ENCODE measurements around the gene NEU1.
"Not testable (repeated sequence)": the region's sequence is repeated elsewhere in the genome, so short reads cannot be mapped to it uniquely, and the experiment has no call there.

NEU1 gene

DNA sequence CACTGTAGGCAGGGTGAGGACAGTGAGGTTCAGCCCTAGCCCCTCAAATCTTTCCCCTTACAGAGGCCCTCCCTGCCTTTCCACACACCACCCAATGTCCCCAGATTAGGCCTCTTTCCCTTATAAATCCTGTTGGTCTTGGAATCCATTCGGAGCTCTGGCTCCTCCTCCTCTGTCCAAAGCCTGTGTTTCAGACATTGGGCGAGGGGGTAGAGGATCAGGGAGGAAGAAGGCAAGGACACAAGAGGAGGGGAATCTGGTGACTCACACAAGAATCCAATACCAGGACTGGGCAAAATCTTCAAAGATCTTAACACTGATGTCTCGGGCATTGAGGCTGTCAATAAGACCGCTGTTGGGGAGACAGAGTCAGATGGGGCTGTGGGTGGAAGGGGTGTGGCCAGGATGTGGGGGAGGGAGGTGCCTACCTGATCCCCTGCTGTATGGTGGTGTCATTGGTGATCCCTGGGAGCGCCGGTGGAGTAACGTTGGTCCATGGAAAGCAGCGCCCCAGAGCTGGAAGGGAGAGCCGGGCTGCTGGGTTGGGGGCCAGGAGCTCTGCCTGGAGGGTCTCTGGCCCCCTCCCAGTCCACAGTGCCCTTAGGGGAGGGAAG lies 8.5 kb upstream of the NEU1 start:
- DNase-seq, result no peak

DNA sequence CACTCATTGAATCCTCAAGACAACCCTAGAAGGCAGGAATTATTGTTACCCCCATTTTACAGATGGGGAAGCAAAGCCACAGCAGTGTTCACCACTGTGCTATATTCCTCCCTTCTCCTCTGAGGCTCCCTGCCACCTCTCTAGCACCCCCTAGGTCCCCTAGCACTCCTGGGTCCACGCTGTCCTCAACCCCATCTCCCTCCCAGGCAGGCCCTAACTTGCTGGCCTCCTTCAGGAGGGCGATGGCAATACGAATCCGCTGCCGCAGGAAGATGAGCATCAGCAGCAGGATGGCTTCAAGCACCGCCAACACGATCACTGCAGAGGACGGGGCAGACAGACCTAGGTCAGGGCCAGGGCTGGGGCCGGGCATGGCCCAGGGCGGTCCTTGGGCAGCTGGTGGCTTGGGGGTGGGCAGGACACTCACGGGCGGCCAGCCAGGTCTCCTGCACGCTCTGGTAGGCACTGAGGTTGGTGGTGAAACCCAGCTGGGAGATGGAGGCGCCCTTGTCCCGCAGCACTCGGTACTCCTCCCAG lies 7.8 kb upstream of the NEU1 start:
- no peak for DNase-seq

DNA sequence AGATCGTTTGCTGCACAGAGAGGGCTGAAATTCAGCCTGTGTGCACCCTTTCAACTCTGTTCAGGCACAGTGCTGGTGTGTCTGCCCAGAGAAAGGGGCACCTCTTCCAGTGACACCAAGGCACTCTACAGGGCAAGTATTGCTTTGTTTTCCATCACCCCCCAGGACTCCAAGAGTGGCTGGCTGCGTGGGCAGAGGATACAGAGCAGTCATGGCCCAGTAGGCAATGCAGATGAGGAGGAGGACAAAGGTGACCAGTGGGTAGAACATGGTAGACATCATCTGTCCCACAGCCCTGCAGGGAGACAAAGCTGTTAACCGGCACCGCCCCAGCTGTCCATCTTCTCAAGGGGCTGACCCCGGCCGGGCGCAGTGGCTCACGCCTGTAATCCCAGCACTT lies 6.7 kb upstream of the NEU1 start:
- DNase-seq, result no peak

DNA sequence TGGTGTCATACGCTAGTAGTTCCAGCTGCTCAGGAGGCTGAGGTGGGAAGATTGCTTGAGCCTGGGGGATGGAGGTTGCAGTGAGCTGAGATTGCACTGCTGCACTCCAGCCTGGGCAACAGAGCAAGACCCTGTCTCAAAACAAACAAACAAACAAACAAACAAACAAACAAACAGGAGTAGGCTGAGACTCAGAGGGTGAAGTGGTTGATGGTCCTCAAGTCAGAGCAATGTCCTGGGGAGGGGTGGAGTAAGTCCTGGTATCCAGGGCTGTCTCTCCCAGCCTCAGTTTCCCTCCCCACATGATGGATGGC lies 6.0 kb upstream of the NEU1 start:
- not testable (repeated sequence) for DNase-seq

DNA sequence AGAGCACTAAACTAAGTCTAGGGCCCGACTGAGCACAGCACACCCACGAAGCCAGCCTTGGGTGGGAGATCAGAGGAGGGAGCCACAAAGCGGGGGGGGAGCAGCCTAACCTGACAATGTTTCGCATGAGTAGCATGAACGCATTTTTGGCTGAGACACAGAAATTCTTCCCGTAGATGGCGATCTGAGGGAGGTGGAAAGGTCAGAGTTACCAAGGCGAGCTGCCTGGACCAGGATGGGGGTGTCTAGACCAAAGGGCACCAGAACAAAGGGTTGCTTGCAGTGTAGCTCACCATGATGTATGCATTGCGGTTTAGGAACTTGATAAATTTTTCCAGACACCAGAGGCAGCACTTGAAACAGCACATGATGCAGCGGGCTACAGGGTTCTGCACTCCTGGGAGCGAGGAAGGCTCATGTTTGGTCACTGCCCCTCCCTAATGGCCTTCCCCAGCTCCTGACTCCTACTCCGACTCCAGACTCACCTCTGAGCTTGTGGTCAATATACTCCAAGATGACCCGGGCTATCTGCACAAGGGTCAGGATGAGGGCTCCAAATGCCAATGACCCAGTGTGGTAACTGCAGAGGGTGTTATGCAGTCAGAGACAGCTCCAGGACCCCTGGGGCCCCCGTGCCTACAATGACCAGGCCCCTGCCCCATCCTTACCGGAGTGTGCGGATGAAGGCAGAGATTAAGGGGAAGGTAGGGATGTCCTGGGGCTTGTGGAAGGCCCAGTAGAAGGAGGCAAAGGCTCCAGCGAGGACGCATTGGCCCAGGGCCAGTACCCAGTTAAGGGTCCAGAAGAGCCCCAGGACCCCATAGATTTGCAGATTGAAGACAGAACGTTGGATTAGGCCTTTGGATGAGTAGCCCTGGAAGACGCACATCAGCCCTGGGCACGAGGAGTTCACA lies 2.8 kb upstream of the NEU1 start:
- no peak for DNase-seq

DNA sequence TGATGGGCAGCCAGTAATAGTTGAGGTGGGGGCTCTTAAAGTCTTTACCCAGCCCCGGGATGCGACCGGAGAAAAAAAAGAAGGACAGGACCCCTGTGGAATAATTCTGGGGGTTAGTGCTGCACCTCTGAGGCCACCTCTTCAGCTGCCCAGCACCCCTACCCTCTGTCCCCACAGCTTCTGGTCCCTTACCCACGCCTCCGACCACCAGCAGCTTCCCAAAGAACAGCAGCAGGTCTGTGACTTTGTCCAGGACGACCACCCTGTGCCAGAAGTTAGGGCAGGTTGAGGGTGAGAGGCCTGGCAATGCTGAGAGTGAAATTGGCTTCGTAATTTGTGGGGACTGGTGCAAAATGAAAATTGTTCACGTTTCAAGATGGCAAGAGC lies 2.2 kb upstream of the NEU1 start:
- DNase-seq, result no peak

DNA sequence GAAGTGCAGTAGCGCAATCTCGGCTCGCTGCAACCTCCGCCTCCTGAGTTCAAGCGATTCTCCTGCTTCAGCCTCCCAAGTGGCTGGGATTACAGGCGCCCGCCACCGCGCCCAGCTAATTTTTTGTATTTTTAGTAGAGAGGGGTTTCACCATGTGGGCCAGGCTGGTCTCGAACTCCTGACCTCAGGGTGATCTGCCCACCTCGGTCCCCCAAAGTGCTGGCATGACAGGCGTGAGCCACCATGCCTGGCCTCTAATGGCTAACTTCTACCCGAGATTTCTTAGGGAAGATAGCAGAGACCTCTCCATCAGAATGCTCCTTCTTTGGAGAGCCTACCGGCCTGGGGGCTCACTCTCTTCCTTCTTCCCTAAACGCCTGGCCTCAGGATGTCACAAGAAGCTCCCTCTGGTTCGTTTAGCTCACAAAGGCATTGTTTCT lies 1.5 kb upstream of the NEU1 start:
- not testable (repeated sequence) for DNase-seq

DNA sequence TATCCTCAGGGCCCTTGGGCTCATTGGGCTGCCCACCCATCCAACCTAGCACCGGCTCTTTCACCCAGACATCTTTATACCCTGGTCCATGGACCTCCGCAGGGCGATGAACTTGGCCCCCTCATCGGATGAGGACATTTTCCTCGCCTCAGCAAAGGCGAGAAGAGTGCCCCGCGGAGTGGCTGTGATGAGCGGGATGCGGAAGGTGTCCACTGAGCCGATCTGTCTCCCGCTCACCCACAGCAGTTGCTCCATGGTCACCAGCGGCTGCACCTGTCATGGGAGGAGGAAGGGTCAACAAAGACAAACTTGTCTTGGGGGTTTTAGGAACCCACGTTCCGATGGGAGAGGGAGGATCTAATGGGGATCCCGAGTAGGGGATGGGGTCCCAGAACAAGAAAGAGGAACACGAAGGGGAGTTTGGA lies 690 bp downstream of the NEU1 start:
- no peak for DNase-seq

DNA sequence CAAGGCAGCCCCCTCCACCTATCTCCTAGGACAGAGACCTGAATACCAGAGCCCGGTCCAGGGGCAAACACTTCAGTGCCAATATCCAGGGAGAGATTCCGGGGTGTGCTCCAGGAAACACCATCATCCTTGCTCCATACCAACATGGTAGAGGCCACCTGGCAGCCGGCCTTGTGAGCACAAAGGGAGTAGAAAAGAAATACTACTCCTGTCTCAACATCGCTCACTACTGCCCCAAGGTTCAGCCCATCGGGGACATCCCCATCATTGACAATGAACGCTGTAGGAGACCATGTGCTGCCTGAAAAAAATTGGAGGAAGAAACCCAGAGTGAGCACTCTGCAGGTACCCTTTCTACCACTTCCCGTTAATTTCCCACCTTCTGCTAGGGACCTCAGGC lies 1.5 kb downstream of the NEU1 start:
- DNase-seq, result no peak

DNA sequence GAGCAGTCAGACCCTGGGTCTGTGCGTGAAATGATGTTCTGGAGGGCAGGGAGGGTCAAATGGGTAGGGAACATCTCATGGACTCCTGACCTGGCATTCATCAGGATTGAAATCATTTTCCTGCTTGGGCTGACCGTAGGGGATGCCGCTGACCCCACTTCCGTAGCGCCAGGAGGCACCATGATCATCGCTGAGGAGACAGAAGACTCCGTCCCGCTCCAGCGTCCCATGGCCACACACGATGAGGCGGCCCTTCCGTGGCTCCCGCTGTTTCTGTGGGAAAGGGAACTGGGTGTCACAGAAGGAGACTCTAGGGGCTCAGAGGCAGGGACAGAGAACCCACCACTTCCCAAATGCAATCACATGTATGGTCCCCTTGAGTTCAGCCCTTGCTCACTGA lies 2.3 kb downstream of the NEU1 start:
- DNase-seq, result no peak

DNA sequence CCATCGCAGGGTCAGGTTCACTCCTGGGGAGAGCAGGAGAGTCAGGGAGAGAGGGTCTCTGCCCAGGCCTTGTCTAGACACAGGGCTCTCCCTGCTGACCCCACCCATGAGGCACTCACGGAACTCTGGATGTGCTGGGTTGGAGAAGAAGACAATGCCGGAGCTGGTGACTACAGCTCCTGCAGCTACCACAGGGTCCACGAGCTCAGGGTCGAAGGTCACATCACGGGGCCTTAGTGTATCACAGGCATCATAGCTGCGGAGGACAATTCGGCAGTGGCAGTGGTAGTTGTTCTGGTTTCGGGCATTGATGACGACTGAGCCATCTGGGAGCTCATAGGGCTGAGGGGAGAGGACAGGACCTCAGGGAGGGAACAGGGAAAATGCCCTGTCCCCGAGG lies 2.7 kb downstream of the NEU1 start:
- no peak for DNase-seq

DNA sequence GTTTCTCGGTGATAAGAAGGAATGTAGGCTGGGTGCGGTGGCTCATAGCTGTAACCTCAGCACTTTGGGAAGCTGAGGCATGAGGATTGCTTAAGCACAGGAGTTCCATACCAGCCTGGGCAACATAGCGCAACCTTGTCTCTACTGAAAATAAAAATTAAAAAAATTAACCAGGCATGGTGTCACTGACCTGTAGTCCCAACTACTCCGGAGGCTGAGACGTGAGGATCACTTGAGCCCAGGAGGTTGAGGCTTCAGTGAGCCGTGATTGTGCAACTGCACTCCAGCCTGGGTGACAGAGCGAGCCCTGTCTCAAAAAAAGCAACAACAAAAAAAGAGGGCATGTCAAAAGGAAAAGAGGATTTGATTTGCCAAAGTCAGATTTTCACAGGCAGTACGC lies 3.9 kb downstream of the NEU1 start:
- DNase-seq, result no peak

DNA sequence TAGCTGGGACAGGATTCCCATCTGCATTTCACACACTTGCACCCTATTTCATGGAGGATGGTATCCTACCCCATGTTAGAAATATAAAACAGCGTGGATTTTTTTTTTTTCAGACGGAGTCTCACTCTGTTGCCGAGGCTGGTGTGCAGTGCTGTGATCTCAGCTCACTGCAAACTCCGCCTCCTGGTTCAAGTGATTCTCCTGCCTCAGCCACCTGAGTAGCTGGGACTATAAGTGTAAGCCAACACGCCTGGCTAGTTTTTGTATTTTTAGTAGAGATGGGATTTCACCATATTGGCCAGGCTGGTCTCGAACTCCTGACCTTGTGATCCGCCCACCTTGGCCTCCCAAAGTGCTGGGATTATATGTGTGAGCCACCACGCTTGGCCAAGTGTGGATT lies 4.8 kb downstream of the NEU1 start:
- not testable (repeated sequence) for DNase-seq

DNA sequence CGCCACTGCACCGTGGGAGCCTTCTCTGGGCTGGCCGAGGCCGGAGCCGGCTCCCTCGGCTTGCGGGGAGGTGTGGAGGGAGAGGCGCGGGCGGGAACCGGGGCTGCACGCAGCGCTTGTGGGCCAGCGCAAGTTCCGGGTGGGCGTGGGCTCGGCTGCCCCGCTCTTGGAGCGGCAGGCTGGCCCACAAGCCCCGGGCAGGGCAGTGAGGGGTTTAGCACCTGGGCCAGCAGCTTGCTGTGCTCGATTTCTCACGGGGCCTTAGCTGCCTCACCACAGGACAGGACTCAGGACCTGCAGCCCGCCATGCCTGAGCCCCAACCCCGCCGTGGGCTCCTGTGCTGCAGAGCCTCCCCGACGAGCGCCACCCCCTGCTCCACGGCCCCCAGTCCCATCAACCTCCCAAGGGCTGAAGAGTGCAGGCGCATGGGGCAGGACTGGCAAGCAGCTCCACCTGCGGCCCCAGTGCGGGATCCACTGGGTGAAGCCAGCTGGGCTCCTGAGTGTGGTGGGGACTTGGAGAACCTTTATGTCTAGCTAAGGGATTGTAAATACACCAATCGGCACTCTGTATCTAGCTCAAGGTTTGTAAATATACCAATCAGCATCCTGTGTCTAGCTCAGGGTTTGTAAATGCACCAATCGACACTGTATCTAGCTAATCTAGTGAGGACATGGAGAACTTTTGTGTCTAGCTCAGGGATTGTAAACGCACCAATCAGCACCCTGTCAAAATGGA lies 10.5 kb downstream of the NEU1 start:
- DNase-seq, result not testable (repeated sequence)

DNA sequence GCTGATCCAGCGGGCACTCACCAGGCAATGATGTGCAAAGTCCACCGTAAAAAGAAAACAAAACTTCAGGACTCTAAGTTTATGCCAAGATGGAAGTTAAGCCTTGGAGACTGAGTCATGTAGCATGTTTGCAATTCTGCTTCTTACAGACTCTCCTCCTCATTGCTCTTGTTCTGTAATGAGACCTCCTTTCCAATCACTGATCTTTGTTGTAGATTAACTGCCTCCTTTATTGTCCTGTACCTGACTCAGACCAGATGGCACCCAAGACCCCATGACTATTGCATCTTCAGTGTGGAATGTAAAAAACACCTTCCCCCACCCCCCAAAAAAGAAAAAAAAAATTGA lies 11.2 kb downstream of the NEU1 start:
- DNase-seq, result no peak

DNA sequence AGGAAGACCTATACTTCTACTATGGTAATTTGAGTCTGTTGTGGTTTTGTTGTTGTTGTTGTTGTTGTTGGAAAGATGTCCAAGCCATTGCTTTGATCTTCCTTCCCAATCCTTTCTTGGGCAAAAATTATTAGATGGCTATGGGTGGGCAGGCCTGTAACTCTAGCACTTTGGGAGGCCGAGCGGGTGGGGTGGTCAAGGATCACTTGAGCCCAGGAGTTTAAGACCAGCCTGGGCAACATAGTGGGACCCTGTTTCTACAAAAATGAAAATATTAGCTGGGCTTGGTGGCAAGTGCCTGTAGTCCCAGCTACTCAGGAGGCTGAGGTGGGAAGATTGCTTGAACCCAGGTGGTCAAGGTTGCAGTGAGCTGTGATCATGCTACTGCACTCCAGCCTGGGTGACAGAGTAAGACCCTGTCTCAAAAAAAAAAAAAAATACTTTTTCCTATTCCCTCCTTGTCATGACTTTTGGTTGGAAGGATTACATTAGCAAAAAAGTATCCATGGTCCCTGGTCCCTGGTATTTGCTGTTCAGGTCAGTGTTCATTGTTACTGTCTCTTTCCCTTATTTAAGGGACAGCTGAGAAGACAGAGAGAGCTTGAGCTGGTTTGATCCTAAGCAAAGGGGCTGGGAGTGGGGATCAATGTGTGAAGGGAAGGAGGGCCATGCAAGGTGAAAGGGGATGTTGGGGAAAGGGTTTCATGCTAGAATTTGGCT lies 11.7 kb downstream of the NEU1 start:
- DNase-seq, result no peak

DNA sequence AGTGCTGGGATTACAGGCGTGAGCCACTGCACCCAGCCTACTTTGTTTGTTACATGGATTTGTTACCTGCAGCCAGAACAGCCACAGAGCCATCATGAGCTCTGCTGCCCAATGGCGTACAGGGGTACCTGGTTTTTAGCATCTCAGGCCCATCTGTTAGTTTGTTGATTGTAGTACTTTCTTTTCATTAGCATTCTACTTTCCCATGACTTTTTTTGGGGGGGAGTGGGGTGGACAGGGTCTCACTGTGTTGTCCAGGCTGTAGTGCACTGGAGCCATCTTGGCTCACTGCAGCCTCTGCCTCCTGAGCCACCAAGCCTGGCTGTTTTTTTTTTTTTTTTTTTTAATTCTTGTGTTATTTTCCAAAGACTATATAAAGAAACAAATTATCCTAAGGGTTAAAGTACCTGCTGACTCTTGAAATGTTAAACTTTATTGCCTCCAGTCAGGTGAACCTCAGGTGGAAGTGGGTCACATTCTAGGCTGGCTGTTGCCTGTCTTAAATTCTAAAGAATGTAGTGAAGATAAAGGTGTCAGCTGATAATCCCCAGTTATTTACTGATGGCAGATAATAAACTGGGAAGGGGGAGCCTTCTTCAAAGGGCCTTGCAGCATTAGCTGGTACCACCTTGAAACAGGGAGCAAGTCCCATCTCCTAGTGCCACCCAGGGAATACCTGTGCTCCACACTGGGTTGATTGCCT lies 15.2 kb downstream of the NEU1 start:
- no peak for DNase-seq

DNA sequence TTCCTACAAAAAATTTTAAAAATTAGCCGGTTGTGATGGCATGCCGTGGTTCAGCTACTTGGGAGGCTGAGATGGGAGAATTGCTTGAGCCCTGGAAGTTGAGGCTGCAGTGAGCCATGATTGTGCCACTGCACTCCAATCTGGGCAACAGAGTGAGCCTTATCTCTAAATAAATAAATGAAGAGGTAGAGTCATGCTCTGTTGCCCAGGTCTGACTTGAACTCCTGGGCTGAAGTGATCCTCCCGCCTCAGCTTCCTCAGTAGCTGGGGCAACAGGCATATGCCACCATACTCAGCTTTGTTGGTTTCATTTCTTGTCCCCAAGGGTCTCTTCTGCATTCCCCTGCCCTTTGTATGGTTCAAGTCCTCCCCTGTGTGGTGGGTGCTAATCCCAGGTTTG lies 18.1 kb downstream of the NEU1 start:
- no peak for DNase-seq

DNA sequence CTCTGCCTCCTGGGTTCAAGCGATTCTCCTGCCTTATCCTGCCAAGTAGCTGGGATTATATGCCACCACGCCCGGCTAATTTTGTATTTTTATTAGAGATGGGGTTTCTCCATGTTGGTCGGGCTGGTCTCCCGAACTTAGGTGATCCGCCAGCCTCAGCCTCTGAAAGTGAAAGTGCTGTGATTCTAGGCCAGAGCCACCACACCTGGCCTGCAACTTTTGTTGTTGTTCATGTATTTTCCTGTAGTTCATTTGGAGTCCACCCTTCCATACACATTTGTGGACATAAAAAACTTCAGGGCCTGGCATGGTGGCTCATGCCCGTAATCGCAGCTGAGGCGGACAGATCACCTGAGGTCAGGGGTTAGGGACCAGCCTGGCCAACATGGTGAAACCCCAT lies 20.6 kb downstream of the NEU1 start:
- DNase-seq, result no peak

DNA sequence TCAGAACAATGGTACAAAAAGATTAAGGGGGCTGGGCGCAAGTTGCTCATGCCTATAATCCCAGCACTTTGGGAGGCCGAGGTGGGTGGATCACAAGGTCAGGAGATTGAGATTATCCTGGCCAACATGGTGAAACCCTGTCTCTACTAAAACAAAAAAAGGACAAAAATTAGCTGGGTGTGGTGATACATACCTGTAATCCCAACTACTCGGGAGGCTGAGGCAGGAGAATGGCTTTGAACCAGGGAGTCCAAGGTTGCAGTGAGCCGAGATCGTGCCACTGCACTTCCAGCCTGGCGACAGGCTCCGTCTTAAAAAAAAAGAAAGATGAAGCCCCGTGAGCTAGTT lies 22.9 kb downstream of the NEU1 start:
- not testable (repeated sequence) for DNase-seq

DNA sequence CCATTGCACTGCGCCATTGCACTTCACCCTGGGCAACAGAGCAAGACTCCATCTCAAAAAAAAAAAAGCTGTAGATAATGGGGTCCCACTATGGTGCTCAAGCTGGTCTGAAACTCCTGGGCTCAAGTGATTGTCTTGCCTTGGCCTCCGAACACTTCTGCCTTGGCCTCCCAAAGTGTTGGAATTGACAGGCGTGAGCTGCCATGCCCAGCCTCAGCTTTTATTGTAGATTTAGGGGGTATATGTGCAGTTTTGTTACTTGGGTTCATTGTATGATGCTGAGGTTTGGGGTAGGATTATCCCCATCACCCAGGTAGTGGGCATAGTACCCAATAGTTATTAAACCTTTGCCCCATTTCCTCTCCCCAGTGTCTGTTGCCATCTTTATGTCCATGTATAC lies 23.7 kb downstream of the NEU1 start:
- no peak for DNase-seq

DNA sequence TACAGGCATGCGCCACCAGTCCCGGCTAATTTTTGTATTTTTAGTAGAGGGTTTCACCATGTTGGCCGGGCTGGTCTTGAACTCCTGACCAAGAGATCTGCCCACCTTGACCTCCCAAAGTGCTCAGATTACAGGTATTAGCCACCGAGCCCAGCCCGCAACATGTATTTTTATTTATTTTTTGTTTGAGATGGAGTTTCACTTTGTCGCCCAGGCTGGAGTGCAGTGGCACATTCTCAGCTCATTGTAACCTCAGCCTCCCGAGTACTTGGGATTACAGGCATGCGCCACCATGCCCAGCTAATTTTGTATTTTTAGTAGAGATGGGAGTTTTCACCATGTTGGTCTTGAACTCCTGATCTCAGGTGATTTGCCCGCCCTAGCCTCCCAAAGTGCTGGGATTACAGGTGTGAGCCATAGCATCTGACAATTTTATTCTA lies 24.5 kb downstream of the NEU1 start:
- not testable (repeated sequence) for DNase-seq
